ENCODE measurements around the gene DONSON. TPM values are rescaled to one million over a fixed set of nuclear protein-coding genes. Genes with fewer than 3 reads are reported as not detected.

The DONSON gene
- total and polyA plus RNA-seq, 2 of the 13 experiments (the other 11 are each of a cell fraction or from before 2014, with no cell fraction given), result 35.4 to 63.6 TPM

- 0 out of 2 replicates have a peak, but pooled peaks have one; percentile 53 for TF ChIP-seq RFX1 (IDR thresholded peaks at IDR 0.05)
- peak; percentile 26; the same call in 1 of the 2 replicates for TF ChIP-seq MTF1 (CRISPR knock-in tag; IDR thresholded peaks at IDR 0.05)
- no peak for TF ChIP-seq MZF1 (CRISPR knock-in tag; IDR thresholded peaks at IDR 0.05; ENCODE audit: borderline replicate concordance)
- TF ChIP-seq, protein P1, sequence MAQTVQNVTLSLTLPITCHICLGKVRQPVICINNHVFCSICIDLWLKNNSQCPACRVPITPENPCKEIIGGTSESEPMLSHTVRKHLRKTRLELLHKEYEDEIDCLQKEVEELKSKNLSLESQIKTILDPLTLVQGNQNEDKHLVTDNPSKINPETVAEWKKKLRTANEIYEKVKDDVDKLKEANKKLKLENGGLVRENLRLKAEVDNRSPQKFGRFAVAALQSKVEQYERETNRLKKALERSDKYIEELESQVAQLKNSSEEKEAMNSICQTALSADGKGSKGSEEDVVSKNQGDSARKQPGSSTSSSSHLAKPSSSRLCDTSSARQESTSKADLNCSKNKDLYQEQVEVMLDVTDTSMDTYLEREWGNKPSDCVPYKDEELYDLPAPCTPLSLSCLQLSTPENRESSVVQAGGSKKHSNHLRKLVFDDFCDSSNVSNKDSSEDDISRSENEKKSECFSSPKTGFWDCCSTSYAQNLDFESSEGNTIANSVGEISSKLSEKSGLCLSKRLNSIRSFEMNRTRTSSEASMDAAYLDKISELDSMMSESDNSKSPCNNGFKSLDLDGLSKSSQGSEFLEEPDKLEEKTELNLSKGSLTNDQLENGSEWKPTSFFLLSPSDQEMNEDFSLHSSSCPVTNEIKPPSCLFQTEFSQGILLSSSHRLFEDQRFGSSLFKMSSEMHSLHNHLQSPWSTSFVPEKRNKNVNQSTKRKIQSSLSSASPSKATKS (CRISPR knock-in tag; IDR thresholded peaks at IDR 0.05), result no peak
- 0 out of 2 replicates have a peak, but pooled peaks have one; percentile 37 for TF ChIP-seq ARNT2 (CRISPR knock-in tag; IDR thresholded peaks at IDR 0.05; ENCODE audit: low read depth)
- no peak for TF ChIP-seq ZFP90 (CRISPR knock-in tag; IDR thresholded peaks at IDR 0.05; ENCODE audit: borderline replicate concordance)
- TF ChIP-seq TCF12 (IDR thresholded peaks at IDR 0.05), result no peak
- TF ChIP-seq TCF12 (CRISPR knock-in tag; IDR thresholded peaks at IDR 0.05), result 0 out of 2 replicates have a peak, but pooled peaks have one; percentile 31
- TF ChIP-seq ZNF34 (CRISPR knock-in tag; IDR thresholded peaks at IDR 0.05; ENCODE audit: borderline replicate concordance), result no peak
- peak; percentile 95 for TF ChIP-seq BRD4 (CRISPR knock-in tag; IDR thresholded peaks at IDR 0.05)
- no peak for TF ChIP-seq ZFP37 (CRISPR knock-in tag; IDR thresholded peaks at IDR 0.05; ENCODE audit: borderline replicate concordance)
- no peak for TF ChIP-seq PITX1 (CRISPR knock-in tag; IDR thresholded peaks at IDR 0.05)
- TF ChIP-seq ZNF143 (CRISPR knock-in tag; IDR thresholded peaks at IDR 0.05), result peak; percentile 91
- no peak for TF ChIP-seq PAX8 (CRISPR knock-in tag; IDR thresholded peaks at IDR 0.05; ENCODE audit: borderline replicate concordance)
- TF ChIP-seq ZBTB34 (CRISPR knock-in tag; IDR thresholded peaks at IDR 0.05), result no peak
- TF ChIP-seq CENPX (CRISPR knock-in tag; IDR thresholded peaks at IDR 0.05), result no peak
- no peak for TF ChIP-seq ISL2 (CRISPR knock-in tag; IDR thresholded peaks at IDR 0.05)
- TF ChIP-seq THAP11 (CRISPR knock-in tag; IDR thresholded peaks at IDR 0.05), result peak; percentile 86
- TF ChIP-seq HOXA5 (CRISPR knock-in tag; IDR thresholded peaks at IDR 0.05), result peak; percentile 75
- no peak for TF ChIP-seq PPARG (CRISPR knock-in tag; conservative IDR thresholded peaks at IDR 0.05)
- TF ChIP-seq KDM4B (CRISPR knock-in tag; IDR thresholded peaks at IDR 0.05), result 0 out of 2 replicates have a peak, but pooled peaks have one; percentile 56
- no peak; the same call in 1 of the 2 replicates for TF ChIP-seq REPIN1 (CRISPR knock-in tag; IDR thresholded peaks at IDR 0.05; ENCODE audit: borderline replicate concordance, low read depth)
- TF ChIP-seq MAFF (IDR thresholded peaks at IDR 0.05; ENCODE audit: low read depth, low read length), result peak; percentile 45; the same call in 1 of the 2 replicates
- TF ChIP-seq ZNF557 (CRISPR knock-in tag; IDR thresholded peaks at IDR 0.05), result no peak
- no peak for TF ChIP-seq ZNF326 (CRISPR knock-in tag; IDR thresholded peaks at IDR 0.05; ENCODE audit: borderline replicate concordance)
- TF ChIP-seq PAWR (CRISPR knock-in tag; IDR thresholded peaks at IDR 0.05; ENCODE audit: borderline replicate concordance), result no peak
- TF ChIP-seq ARHGAP35 (CRISPR knock-in tag; IDR thresholded peaks at IDR 0.05; ENCODE audit: borderline replicate concordance), result no peak
- TF ChIP-seq EZH2 (conservative IDR thresholded peaks at IDR 0.05; ENCODE audit: low read depth, low read length), result no peak
These were observed 45.6 kb downstream of the DONSON start, which contains the start of gene SON (continued) for GRCh38 chr21:33542640-33543504.
